SK-N-SH (cell line): ENCODE data around the gene SPAG9. TPM values are rescaled to one million over a fixed set of nuclear protein-coding genes. Genes with fewer than 3 reads are reported as not detected.
A peak's percentile ranks its signal among the peaks of the same experiment; 100 is the strongest.

Experiments used
- CTCF ChIA-PET: fragments of 300-600, 350-600 bp; formaldehyde crosslinking; extraction: SDS; loops from one replicate; lab custom pipeline; 2021; lab: Yijun Ruan, JAX
- POLR2A ChIA-PET: fragments of 350-600 bp; sonication (Branson Sonifier 250); formaldehyde crosslinking; extraction: SDS; loops from one replicate; lab custom pipeline; 2020; ENCODE audit warnings: antibody characterized with exemption, inconsistent platforms; lab: Yijun Ruan, JAX
- DNase-seq: peaks from one replicate; pipeline ENCODE4 v3.0.0; 2012
- H2AFZ ChIP-seq: fragments of 200-600 bp; sonication (generic); 2 replicates; pipeline ENCODE4 v1.8.1; 2016; ENCODE audit warnings: antibody characterized with exemption, mild to moderate bottlenecking, low read depth
- H3F3A ChIP-seq: fragments of 200-600 bp; sonication (generic); replicated peaks from 2 replicates; pipeline ENCODE3; 2016; ENCODE audit warnings: antibody characterized with exemption, mild to moderate bottlenecking; ENCODE audit not compliant: insufficient read depth
- H3K27ac ChIP-seq, 2 experiments: fragments of 200-500 bp in 1 of 2; fragments of 200-600 bp in 1 of 2; sonication (Bioruptor generic) in 1 of 2; sonication (generic), shearing (Covaris generic) in 1 of 2; 2 replicates each; pipeline versions ENCODE4 v1.5.1 to v1.6.1; 2014 to 2016; ENCODE audit warnings: low read depth in 2 of 2, inconsistent platforms in 1 of 2, low read length in 1 of 2, mild to moderate bottlenecking in 1 of 2, mixed read lengths in 1 of 2
- H3K27me3 ChIP-seq: fragments of 200-600 bp; sonication (generic), shearing (Covaris generic); 2 replicates; pipeline ENCODE4 v1.6.1; 2016; ENCODE audit warnings: mixed run types; ENCODE audit not compliant: insufficient read depth
- H3K36me3 ChIP-seq, 2 experiments: fragments of 200-500 bp in 1 of 2; fragments of 200-600 bp in 1 of 2; sonication (Bioruptor generic) in 1 of 2; sonication (generic) in 1 of 2; replicated peaks in 1 of 2; 2 replicates each; pipeline versions ENCODE3 to v1.5.1; 2014 to 2016; ENCODE audit warnings: low read length in 1 of 2, mild to moderate bottlenecking in 1 of 2; ENCODE audit not compliant: insufficient read depth in 2 of 2, control insufficient read depth in 1 of 2
- H3K4me1 ChIP-seq, 2 experiments: fragments of 200-500 bp in 1 of 2; fragments of 200-600 bp in 1 of 2; sonication (Bioruptor generic) in 1 of 2; sonication (generic), shearing (Covaris generic) in 1 of 2; 2 replicates each; pipeline versions ENCODE4 v1.5.1 to v1.6.1; 2014 to 2016; ENCODE audit warnings: low read depth in 1 of 2, low read length in 1 of 2, mixed run types in 1 of 2; ENCODE audit not compliant: insufficient read depth in 2 of 2, control insufficient read depth in 1 of 2
- H3K4me2 ChIP-seq: fragments of 200-600 bp; sonication (generic), shearing (Covaris generic); 2 replicates; pipeline ENCODE4 v1.6.1; 2017; ENCODE audit warnings: mixed run types
- H3K4me3 ChIP-seq, 2 experiments: fragments of 200-500 bp in 1 of 2; fragments of 200-600 bp in 1 of 2; sonication (Bioruptor generic) in 1 of 2; sonication (generic), shearing (Covaris generic) in 1 of 2; 2 replicates each; pipeline versions ENCODE4 v1.5.1 to v1.8.1; 2014 to 2016; ENCODE audit warnings: low read depth in 2 of 2, inconsistent platforms in 1 of 2, low read length in 1 of 2, mild to moderate bottlenecking in 1 of 2, mixed read lengths in 1 of 2, moderate library complexity in 1 of 2
- H3K79me2 ChIP-seq: fragments of 200-600 bp; sonication (generic); 2 replicates; pipeline ENCODE4 v1.8.1; 2017; ENCODE audit warnings: mild to moderate bottlenecking; ENCODE audit not compliant: insufficient read depth
- H3K9ac ChIP-seq: fragments of 200-600 bp; sonication (generic); 2 replicates; pipeline ENCODE4 v1.6.1; 2017; ENCODE audit warnings: mixed run types
- H3K9me2 ChIP-seq: fragments of 200-600 bp; sonication (generic); 2 replicates; pipeline ENCODE4 v1.6.1; 2017; ENCODE audit warnings: mixed run types
- H3K9me3 ChIP-seq: fragments of 200-600 bp; sonication (generic); 2 replicates; pipeline ENCODE4 v1.6.1; 2017; ENCODE audit warnings: mixed run types, mild to moderate bottlenecking, moderate library complexity
- H4K20me1 ChIP-seq: fragments of 200-600 bp; sonication (generic); 2 replicates; pipeline ENCODE4 v1.6.1; 2017; ENCODE audit warnings: mild to moderate bottlenecking, mixed run types; ENCODE audit not compliant: insufficient read depth
- CTCF ChIP-seq: fragments of 200-600 bp; sonication (generic); IDR thresholded peaks from 2 replicates; pipeline ENCODE4 v1.6.1; 2017; ENCODE audit warnings: antibody characterized with exemption, mild to moderate bottlenecking, moderate library complexity
- EZH2phosphoT487 ChIP-seq: fragments of 200-600 bp; sonication (generic); IDR thresholded peaks from 2 replicates; pipeline ENCODE4 v1.6.1; 2017; ENCODE audit warnings: low read depth, mixed run types, mild to moderate bottlenecking, antibody characterized with exemption, moderate library complexity, borderline replicate concordance
- GABPA ChIP-seq: IDR thresholded peaks from 2 replicates; pipeline ENCODE4 v1.4.0; 2012; ENCODE audit warnings: low read depth, mild to moderate bottlenecking
- JUND ChIP-seq: IDR thresholded peaks from 2 replicates; pipeline ENCODE4 v1.4.0; 2012
- MAX ChIP-seq: IDR thresholded peaks from 2 replicates; pipeline ENCODE4 v1.4.0; 2012; ENCODE audit warnings: low read depth
- NFIC ChIP-seq: IDR thresholded peaks from 2 replicates; pipeline ENCODE4 v1.4.0; 2012; ENCODE audit warnings: borderline replicate concordance
- NRF1 ChIP-seq: IDR thresholded peaks from 2 replicates; pipeline ENCODE4 v1.6.1; 2012; ENCODE audit warnings: low read depth, mild to moderate bottlenecking, low read length
- REST ChIP-seq: IDR thresholded peaks from 2 replicates; pipeline ENCODE4 v1.6.1; 2012; ENCODE audit warnings: mild to moderate bottlenecking, low read depth, low read length, moderate library complexity
- RFX5 ChIP-seq: IDR thresholded peaks from 2 replicates; pipeline ENCODE4 v1.6.1; 2012; ENCODE audit warnings: mild to moderate bottlenecking, improper control_type of control experiment, low read length
- SIN3A ChIP-seq: IDR thresholded peaks from 2 replicates; pipeline ENCODE4 v1.6.1; 2012; ENCODE audit warnings: low read depth, mild to moderate bottlenecking, low read length, moderate library complexity, borderline replicate concordance
- SMC3 ChIP-seq: IDR thresholded peaks from 2 replicates; pipeline ENCODE4 v1.6.1; 2012; ENCODE audit warnings: low read depth, low read length, improper control_type of control experiment
- TAF1 ChIP-seq: IDR thresholded peaks from 2 replicates; pipeline ENCODE4 v1.6.1; 2012; ENCODE audit warnings: low read depth, mild to moderate bottlenecking, low read length, moderate library complexity, borderline replicate concordance
- TCF12 ChIP-seq: IDR thresholded peaks from 2 replicates; pipeline ENCODE4 v1.4.0; 2012
- YY1 ChIP-seq: IDR thresholded peaks from 2 replicates; pipeline ENCODE4 v1.4.0; 2012; ENCODE audit warnings: low read depth, mild to moderate bottlenecking
- ZBTB33 ChIP-seq: IDR thresholded peaks from 2 replicates; pipeline ENCODE4 v1.4.0; 2012; ENCODE audit warnings: low read depth, borderline replicate concordance
- WGBS: methylation state at CpG from one replicate; pipeline ENCODE4 v1.1.6; 2017; ENCODE audit warnings: low lambda C conversion rate; 5-methylcytosine and 5-hydroxymethylcytosine counted together
- polyA plus RNA-seq, 3 experiments: library from polyadenylated mRNA; depleted of rRNA; stranded (reverse); fragments of >200 nt; gene quantifications; 2 replicates each; pipeline ENCODE4 v1.2.3, GENCODE V29; 2012

The SPAG9 gene
- polyA plus RNA-seq, 1 of the 3 experiments (the other 2 are of a cell fraction) = 32.1 TPM

- CTCF ChIA-PET = interaction anchor here (0.9 to 16.9 kb wide), 22 partner anchors 10 to 409 kb away, joined by 3 to 820 read pairs (median 7); partner anchors contain the start of genes NME1 and TOB1
- Histone ChIP-seq H2AFZ (no peak overlapping the region), H3K27ac (peak overlapping the region in 1 of 2 experiments; percentile 96; a peak in 3 of 4 replicates), H3K27me3 (no peaks in the 10 kb centered on the region), H3K4me3 (no peak overlapping the region), H4K20me1 (no peaks in the 10 kb centered on the region)
- TF ChIP-seq ZBTB33 = no peak
- TF ChIP-seq RFX5 = no peak
- no peak for TF ChIP-seq CTCF
- no peak for TF ChIP-seq GABPA
- no peak for TF ChIP-seq YY1
- TF ChIP-seq TCF12 = no peak
- TF ChIP-seq EZH2phosphoT487 = no peak
- TF ChIP-seq NRF1 = no peak
- no peak for TF ChIP-seq SMC3
- TF ChIP-seq NFIC = no peak
- no peak for TF ChIP-seq MAX
- TF ChIP-seq TAF1 = no peak
- TF ChIP-seq SIN3A = no peak
- TF ChIP-seq REST = no peak
- no peak for TF ChIP-seq JUND
- TF ChIP-seq, all 33 proteins: peak for 0
- POLR2A ChIA-PET = interaction anchor here (0.9 to 15.4 kb wide), 7 partner anchors 10 to 92 kb away, joined by 3 to 609 read pairs (median 15); partner anchors contain the start of gene TOB1
- peaks cover 24 to 65% of the 10 kb centered on the region in 2 experiments for H3K4me1 ChIP-seq
- no peaks in the 10 kb centered on the region for H3K79me2 ChIP-seq
- H3K9ac ChIP-seq = no peak overlapping the region
- H3F3A ChIP-seq = peaks cover 17% of the 10 kb centered on the region
- peaks cover 8 to 12% of the 10 kb centered on the region in 2 experiments for H3K36me3 ChIP-seq
- DNase-seq = no peak
- H3K9me2 ChIP-seq = no peaks in the 10 kb centered on the region
- 97% methylated on average over 8 of the region's 8 CpGs for WGBS
- H3K9me3 ChIP-seq = no peaks in the 10 kb centered on the region
- H3K4me2 ChIP-seq = peak overlapping the region; percentile 29; the same call in 1 of the 2 replicates
These were observed 165.5 kb downstream of the SPAG9 start for GRCh38 chr17:50955160-50955559.
